NCI-H1105 treated with DMSO at 0.1 percent for 48 hours (cell line): ENCODE data around the gene HOXC9.

Source experiments
- DNase-seq: peaks from one replicate; lab custom pipeline; 2025; lab: John Stamatoyannopoulos, UW

HOXC9 gene

GRCh38 chr12:54002278-54002914 lies 2.4 kb downstream of the HOXC9 start:
- DNase-seq = no peak

GRCh38 chr12:54002915-54003389 lies 3.0 kb downstream of the HOXC9 start:
- no peak for DNase-seq

- no peak for DNase-seq
Measured at GRCh38 chr12:54003625-54004024, 3.7 kb downstream of the HOXC9 start.

GRCh38 chr12:54004063-54004840 lies 4.3 kb downstream of the HOXC9 start:
- DNase-seq = no peak

GRCh38 chr12:54004841-54005530 lies 5.0 kb downstream of the HOXC9 start:
- no peak for DNase-seq

- DNase-seq = no peak
Measured at GRCh38 chr12:54005531-54005852, 5.5 kb downstream of the HOXC9 start.

GRCh38 chr12:54005853-54006558 lies 6.0 kb downstream of the HOXC9 start:
- peak; percentile 18 for DNase-seq

GRCh38 chr12:54006559-54007220 lies 6.7 kb downstream of the HOXC9 start:
- no peak for DNase-seq

- DNase-seq = no peak
Measured at GRCh38 chr12:54007538-54008259, 7.7 kb downstream of the HOXC9 start.

GRCh38 chr12:54008260-54008552 lies 8.2 kb downstream of the HOXC9 start:
- DNase-seq = no peak

GRCh38 chr12:54009171-54010052 lies 9.5 kb downstream of the HOXC9 start:
- no peak for DNase-seq

GRCh38 chr12:54010053-54010971 lies 10.4 kb downstream of the HOXC9 start:
- no peak for DNase-seq

- DNase-seq = no peak
Measured at GRCh38 chr12:54010972-54011664, 11.2 kb downstream of the HOXC9 start.

- no peak for DNase-seq
Measured at GRCh38 chr12:54011665-54012532, 11.9 kb downstream of the HOXC9 start.

- no peak for DNase-seq
Measured at GRCh38 chr12:54012631-54013409, 12.9 kb downstream of the HOXC9 start.

GRCh38 chr12:54014377-54015017 lies 14.5 kb downstream of the HOXC9 start:
- DNase-seq = no peak
